GM03348 (cell line): Measurements from ENCODE around the gene SPSB2.

Experiments used
- DNase-seq: peaks from one replicate; pipeline ENCODE4 v3.0.0; 2012; ENCODE audit warnings: low spot score

The SPSB2 gene

GRCh38 chr12:6832125-6832524, 41.0 kb downstream of the SPSB2 start:
- no peak for DNase-seq

GRCh38 chr12:6831450-6831995, 41.6 kb downstream of the SPSB2 start:
- DNase-seq = no peak

DNA sequence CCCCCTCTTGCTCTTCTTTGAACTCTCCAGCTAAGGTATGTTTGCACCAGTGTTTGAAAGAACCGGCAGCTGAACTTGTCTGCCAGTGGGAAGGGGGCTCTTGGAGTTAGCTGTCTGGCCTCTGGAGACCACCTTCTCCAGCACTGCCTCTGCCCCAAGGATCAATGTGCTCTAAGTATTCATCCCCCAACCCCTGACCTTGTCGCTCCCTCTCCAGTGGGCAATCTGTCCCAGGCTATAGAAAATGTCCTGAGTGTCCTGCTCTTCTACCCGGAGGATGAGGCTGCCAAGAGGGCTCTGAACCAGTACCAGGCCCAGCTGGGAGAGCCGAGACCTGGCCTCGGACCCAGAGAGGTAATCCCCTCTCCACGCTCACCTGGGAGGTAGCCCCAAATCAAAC, 42.1 kb downstream of the SPSB2 start:
- no peak for DNase-seq

GRCh38 chr12:6830286-6830890, 42.7 kb downstream of the SPSB2 start:
- no peak for DNase-seq

- peak; percentile 80 for DNase-seq
These were observed 43.4 kb downstream of the SPSB2 start for GRCh38 chr12:6829536-6830220.

DNA sequence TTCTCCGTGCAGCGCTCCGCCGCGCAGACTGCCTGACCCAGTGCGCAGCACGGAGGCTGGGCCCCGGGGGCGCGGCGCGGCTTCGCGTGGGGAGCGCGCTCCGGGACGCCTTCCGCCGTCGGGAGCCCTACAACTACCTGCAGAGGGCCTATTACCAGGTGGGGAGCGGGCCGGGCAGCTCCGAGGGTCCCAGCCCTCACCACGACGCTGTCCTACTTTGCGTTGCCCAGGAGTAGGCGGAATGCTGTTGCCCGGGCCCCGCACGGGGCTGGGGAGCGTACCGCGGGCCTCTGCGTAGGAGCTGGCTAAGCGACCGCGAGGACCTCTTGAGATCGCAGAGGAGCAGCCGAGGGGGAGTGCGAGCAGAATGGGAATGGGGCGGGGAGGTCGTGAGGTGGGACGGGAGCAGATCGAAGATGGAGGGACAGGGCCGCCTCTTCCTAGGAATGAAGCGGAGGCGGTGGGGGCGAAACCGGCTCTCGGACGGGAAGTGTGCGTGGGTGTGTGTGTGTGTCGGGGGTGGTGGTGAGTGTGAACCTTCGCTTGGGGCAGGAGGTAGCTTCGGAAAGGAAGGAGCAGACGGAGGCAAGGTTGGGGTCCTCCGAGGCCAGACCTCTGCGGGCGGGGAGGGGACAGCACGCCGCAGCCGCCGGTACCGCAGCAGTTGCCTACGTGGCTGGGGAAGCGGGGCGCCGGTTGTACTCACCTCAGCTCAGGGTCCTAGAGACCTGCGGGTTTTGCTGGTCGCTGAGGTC, 44.1 kb downstream of the SPSB2 start:
- DNase-seq = peak; percentile 76

DNA sequence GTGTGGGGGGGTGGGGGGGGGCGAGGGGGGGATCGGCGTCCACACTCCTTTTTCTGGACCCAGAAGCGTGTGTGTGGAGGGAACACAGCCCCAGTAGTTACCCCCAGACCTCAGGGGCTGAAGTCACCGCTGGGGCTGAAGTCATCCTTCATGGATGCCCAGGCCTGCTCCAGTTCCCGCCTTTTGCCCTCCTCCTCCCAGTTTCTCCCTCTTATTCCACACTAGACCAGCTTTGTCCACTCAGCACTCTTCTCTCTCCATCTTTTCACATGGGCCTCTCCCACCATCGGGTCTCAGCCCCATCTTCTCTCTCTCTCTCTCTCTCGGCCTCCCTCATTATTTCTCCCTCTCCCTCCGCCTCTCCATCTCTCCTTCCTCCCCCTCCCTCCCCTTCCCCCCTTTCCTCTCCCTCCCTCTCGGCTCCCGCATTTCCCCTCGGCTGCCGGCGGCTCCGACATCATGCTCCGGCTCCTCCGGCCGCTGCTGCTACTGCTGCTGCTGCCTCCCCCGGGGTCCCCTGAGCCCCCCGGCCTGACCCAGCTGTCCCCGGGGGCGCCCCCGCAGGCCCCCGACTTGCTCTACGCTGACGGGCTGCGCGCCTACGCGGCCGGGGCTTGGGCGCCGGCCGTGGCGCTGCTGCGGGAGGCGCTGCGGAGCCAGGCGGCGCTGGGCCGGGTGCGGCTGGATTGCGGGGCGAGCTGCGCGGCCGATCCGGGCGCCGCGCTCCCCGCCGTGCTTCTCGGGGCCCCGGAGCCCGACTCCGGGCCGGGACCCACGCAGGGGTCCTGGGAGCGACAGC, 44.9 kb downstream of the SPSB2 start, which contains the start of gene P3H3:
TSS of gene P3H3 (plus strand) at position 426 of the 799 bp plus-strand sequence. CDS start at position 460, 34 bp downstream.
- peak; percentile 71 for DNase-seq

- DNase-seq = peak; percentile 92
These were observed 45.6 kb downstream of the SPSB2 start for GRCh38 chr12:6827437-6827911.

GRCh38 chr12:6826734-6827436, 46.2 kb downstream of the SPSB2 start:
- no peak for DNase-seq

DNA sequence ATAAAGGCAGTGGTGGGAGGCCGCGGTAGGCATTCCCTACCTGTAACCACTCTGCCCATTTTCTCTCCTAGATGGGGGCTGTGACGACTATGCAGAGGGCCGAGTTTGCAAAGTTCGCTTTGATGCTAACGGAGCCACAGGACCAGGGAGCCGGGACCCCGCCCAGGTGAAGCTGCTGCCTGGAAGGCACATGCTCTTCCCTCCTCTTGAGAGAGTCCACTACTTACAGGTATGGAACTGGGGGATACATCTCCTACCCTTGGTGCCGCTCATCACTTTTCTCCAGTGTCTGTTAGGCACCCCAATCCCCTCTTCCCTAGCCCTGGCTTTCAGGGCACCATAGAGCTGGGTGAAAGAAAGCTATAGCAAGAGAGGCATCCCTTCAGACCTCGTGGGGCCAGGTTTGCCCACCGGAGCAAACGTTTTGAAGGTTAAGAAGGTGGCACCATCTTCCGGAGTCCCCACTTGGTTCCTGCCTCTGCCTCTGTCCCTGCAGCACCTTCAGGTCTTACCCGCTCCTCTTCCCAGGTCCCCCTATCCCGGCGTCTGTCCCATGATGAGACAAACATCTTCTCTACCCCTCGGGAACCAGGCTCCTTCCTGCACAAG, 46.9 kb downstream of the SPSB2 start:
- DNase-seq = no peak

GRCh38 chr12:6825398-6826124, 47.5 kb downstream of the SPSB2 start:
- peak; percentile 95 for DNase-seq

DNA sequence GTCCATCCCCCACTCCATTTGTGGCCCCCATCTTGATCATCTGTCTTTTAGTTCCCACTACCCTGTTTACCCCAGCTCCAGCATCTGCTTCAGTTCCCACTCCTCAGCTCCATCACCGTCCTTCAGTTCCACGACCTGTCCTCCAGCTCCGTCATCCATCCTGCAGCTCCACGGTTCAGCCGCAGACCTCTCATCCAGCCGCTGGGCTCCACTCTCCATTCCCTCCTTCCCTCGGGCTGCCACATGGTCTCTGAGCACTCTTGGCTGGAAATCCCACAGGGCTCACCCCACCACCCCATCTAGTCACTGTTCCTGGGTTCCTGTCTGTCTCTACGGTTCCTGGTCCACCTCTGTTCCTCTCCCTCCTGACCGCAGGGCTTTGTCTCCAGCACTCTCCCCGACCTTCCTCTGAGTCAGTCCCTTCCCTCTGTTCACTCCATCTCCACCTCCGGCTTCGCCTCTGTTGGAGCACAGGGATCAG, 48.2 kb downstream of the SPSB2 start:
- peak; percentile 46 for DNase-seq

- no peak for DNase-seq
These were observed 48.9 kb downstream of the SPSB2 start for GRCh38 chr12:6824085-6824775.

DNA sequence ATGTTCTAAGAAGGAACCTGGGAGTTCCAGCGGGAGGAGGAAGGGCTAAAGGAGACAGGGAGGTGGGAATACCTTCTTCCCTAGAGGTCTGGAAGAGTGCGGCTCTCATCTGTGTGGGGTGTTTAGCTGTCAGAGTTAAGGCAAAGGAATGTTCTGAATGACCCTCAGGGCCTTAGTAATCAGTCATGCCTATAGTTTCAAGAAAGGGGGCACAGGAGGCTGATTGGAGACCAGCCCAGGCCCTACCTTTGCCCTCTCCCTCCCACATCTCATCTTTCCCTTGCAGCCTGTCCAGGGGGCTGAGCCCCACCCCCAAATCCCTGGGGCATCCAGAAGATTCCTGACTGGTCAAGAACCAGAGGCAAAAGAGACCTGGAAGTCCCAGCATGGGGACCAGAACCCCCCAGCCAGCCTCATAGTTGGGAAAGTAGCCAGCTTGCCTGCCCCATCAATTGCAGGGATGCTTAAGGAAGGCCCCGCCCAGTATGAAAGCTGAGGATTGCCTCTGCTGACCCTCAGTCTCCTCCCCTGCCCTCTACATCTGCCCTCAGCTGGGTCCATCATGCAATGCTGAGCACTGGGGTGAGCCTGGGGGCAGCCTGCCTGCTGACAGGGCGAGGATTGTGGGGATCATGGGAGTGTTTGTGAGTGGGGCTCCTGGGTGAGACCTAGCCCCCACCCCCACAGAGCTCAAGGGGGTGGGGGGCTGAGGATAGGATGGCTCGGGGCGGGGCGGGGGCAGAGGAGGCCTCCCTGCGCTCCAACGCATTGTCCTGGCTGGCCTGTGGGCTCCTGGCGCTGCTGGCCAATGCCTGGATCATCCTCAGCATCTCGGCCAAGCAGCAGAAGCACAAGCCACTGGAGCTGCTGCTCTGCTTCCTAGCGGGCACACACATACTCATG, 49.7 kb downstream of the SPSB2 start:
- no peak for DNase-seq

- DNase-seq = no peak
These were observed 50.5 kb downstream of the SPSB2 start for GRCh38 chr12:6822426-6823135.

GRCh38 chr12:6821591-6822425, 51.3 kb downstream of the SPSB2 start, which contains the start of gene GPR162:
GPR162 (plus strand) TSS chr12:6821821; CDS start chr12:6823899, 2,078 bp downstream.
- DNase-seq = peak; percentile 85
